WERI-Rb-1 (cell line): ENCODE measurements around the gene ADARB2.
"Not testable (repeated sequence)": the region's sequence is repeated elsewhere in the genome, so short reads cannot be mapped to it uniquely, and the experiment has no call there.

ENCODE experiments used
- DNase-seq: peaks from one replicate; pipeline ENCODE4 v3.0.0-alpha.2; 2020
- H3K27ac ChIP-seq: fragments of 250-450 bp; sonication (Bioruptor Pico); 2 replicates; pipeline ENCODE4 v1.5.1; 2020; ENCODE audit warnings: mild to moderate bottlenecking, moderate library complexity
- H3K27me3 ChIP-seq: fragments of 250-450 bp; sonication (Bioruptor Pico); 2 replicates; pipeline ENCODE4 v1.5.1; 2021; ENCODE audit warnings: mild to moderate bottlenecking, low read depth, moderate library complexity; ENCODE audit not compliant: insufficient read depth, severe bottlenecking
- H3K36me3 ChIP-seq: fragments of 250-450 bp; sonication (Bioruptor Pico); 2 replicates; pipeline ENCODE4 v1.5.1; 2020; ENCODE audit warnings: mild to moderate bottlenecking, moderate library complexity
- H3K4me3 ChIP-seq: 2 replicates; pipeline ENCODE4 v1.5.1; 2011; ENCODE audit warnings: low read depth, mild to moderate bottlenecking, control low read depth, low read length
- H3K9me3 ChIP-seq: fragments of 250-450 bp; sonication (Bioruptor Pico); 2 replicates; pipeline ENCODE4 v1.5.1; 2021; ENCODE audit warnings: mild to moderate bottlenecking, moderate library complexity; ENCODE audit not compliant: severe bottlenecking
- TF ChIP-seq, protein P1 (sequence below): IDR thresholded peaks from 2 replicates; pipeline ENCODE4 v1.5.1; 2011; ENCODE audit warnings: low read depth, mild to moderate bottlenecking, control low read depth, inconsistent platforms, low read length

The ADARB2 gene

DNA sequence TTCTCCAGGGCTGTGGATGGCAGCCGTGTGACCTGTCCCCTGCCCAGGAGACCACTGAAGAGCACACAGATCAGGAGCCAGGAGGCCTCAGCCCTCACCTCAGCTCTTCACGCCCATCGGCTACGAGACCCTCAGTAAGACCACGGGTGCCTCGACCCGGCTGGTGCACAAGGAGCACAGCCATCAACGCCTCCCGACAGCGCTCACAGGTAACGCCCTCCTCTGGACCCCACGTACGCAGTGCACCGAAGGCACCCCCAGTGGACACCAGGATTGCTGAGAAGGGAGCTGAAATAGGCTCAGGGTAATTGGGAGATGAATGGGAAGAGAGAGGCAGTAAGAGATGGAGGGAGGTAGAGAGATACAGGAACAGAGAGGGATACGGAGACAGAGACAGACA lies 389.8 kb downstream of the ADARB2 start:
- Histone ChIP-seq H3K27ac (no peak overlapping the region), H3K36me3 (no peaks in the 10 kb centered on the region), H3K9me3 (no peaks in the 10 kb centered on the region), H3K4me3 (no peak overlapping the region), H3K27me3 (peaks cover 11% of the 10 kb centered on the region)
- TF ChIP-seq, protein P1, sequence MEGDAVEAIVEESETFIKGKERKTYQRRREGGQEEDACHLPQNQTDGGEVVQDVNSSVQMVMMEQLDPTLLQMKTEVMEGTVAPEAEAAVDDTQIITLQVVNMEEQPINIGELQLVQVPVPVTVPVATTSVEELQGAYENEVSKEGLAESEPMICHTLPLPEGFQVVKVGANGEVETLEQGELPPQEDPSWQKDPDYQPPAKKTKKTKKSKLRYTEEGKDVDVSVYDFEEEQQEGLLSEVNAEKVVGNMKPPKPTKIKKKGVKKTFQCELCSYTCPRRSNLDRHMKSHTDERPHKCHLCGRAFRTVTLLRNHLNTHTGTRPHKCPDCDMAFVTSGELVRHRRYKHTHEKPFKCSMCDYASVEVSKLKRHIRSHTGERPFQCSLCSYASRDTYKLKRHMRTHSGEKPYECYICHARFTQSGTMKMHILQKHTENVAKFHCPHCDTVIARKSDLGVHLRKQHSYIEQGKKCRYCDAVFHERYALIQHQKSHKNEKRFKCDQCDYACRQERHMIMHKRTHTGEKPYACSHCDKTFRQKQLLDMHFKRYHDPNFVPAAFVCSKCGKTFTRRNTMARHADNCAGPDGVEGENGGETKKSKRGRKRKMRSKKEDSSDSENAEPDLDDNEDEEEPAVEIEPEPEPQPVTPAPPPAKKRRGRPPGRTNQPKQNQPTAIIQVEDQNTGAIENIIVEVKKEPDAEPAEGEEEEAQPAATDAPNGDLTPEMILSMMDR: no peak
- no peak for DNase-seq

DNA sequence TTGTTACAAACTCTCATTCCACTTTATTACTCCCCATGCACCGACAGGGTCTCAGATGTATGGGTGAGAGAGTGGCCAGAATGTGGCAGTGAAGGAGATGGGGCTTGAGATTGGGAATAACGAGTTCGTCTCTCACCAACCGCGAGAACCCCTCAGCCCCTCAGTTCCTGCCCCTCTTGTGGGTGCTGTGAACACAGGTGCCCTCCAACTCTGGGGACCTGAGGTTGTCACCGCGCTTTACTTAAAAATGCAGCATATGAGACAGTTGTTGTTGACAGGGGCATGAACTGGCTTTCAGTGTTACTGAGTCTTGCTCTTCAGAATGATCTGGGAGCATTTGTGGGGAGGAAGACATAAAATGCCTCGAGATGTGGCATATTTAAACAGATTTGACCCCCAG lies 391.1 kb downstream of the ADARB2 start:
- H3K9me3 ChIP-seq: no peaks in the 10 kb centered on the region

DNA sequence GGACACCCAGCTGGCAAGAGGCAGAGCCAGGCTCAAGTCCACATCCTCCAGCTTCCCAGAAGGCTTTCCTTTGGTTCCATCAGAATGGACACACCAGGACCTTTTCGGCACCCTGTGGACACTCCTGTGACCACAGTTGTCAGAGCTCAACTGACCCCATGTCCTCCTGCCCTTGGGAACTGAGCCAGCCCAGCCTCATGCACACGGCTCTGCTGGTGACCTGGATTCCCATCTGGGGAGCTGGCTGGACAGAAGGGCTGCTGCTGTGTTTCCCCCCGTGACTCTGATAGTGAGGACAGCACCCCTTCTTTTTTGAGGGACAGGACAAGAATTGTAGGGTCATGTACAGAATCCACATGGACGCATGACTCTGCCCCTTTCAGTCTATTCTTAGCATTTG lies 392.0 kb downstream of the ADARB2 start:
- H3K27ac ChIP-seq: no peak overlapping the region
- H3K27me3 ChIP-seq: peaks cover 11% of the 10 kb centered on the region
- TF ChIP-seq, protein P1: no peak
- DNase-seq: no peak
- no peak overlapping the region for H3K4me3 ChIP-seq
- no peaks in the 10 kb centered on the region for H3K36me3 ChIP-seq
- no peaks in the 10 kb centered on the region for H3K9me3 ChIP-seq

More for the DNA sequence above, 391.1 kb downstream of the ADARB2 start:
- Histone ChIP-seq H3K27me3 (peaks cover 11% of the 10 kb centered on the region), H3K27ac (no peak overlapping the region), H3K4me3 (no peak overlapping the region), H3K36me3 (no peaks in the 10 kb centered on the region)
- TF ChIP-seq, protein P1: no peak
- DNase-seq: no peak

DNA sequence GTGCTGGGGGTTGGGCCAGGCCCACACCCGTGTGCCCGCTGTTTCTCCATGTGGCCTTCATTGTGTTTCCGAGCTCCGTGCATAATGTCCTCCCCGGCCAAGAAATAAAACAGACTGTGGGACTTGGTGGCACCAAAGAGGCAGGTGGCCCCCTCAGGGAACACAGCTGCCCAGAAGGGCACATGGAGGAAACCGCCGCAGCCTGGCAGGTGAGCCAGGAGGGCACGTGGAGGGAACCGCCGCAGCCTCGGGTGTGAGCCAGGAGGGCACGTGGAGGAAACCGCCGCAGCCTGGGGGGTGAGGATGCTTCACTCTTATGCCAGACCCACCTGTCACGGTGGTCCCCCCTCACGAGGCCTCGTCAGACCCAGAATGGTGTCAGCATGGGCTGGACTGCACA lies 392.5 kb downstream of the ADARB2 start:
- no peaks in the 10 kb centered on the region for H3K9me3 ChIP-seq
- TF ChIP-seq, protein P1: no peak
- no peak for DNase-seq
- no peak overlapping the region for H3K27ac ChIP-seq
- peaks cover 11% of the 10 kb centered on the region for H3K27me3 ChIP-seq
- no peaks in the 10 kb centered on the region for H3K36me3 ChIP-seq
- no peak overlapping the region for H3K4me3 ChIP-seq

DNA sequence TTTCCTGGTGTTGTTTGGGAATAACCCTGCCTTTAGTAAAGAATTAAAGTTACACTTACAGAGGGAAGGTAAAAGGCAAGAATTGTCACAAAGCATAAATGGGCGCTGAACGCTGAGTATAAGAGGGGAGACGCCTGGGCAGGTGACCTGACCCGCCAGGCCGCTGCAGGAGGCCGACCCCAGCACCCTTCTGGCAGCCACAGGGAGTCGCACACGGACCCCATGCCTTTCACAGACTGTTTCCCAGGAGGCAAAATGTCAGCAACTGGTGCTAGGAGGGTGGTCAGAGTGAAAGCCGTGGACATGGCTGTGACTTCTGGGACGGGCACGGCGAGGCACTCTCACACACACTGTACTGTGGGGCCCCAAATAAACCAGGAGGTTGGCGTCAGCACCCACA lies 392.9 kb downstream of the ADARB2 start:
- no peaks in the 10 kb centered on the region for H3K9me3 ChIP-seq
- TF ChIP-seq, protein P1: no peak
- no peak for DNase-seq
- H3K4me3 ChIP-seq: no peak overlapping the region
- no peaks in the 10 kb centered on the region for H3K36me3 ChIP-seq
- H3K27me3 ChIP-seq: peaks cover 11% of the 10 kb centered on the region
- no peak overlapping the region for H3K27ac ChIP-seq

DNA sequence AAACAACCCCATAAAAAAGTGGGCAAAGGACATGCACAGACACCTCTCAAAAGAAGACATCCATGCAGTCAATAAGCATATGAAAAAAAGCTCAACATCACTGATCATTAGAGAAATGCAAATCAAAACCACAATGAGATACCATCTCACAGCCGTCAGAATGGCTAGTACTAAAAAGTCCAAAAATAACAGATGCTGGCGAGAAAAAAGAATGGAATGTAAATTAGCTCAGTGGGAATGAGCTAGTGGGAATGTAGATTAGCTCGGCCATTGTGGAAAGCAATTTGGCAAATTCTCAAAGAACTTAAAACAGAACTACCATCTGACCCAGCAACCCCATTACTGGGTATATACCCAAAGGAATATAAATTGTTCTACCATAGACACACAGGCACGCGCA lies 394.1 kb downstream of the ADARB2 start:
- TF ChIP-seq, protein P1: no peak
- Histone ChIP-seq H3K36me3 (no peaks in the 10 kb centered on the region), H3K4me3 (no peak overlapping the region), H3K27me3 (peaks cover 7% of the 10 kb centered on the region), H3K27ac (no peak overlapping the region), H3K9me3 (no peaks in the 10 kb centered on the region)
- DNase-seq: no peak

DNA sequence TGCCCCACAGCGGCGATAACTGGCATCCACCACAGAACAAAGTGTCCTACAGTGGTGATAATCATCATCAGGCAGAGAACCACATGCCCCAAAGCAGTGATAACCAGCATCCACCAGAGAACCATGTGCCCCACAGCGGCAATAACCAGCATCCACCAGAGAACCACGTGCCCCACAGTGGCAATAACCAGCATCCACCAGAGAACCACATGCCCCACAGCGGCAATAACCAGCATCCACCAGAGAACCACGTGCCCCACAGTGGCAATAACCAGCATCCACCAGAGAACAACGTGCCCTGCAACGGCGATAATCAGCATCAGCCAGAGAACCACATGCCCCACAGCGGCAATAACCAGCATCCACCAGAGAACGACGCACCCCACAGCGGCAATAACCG lies 396.3 kb downstream of the ADARB2 start:
- H3K27ac ChIP-seq, H3K27me3 ChIP-seq, H3K4me3 ChIP-seq, H3K36me3 ChIP-seq, H3K9me3 ChIP-seq, DNase-seq: not testable (repeated sequence)
